ENCODE measurements around the gene SEC22A.

SEC22A gene

GRCh38 chr3:123286308-123287023, 84.7 kb downstream of the SEC22A start:
- POLR2A ChIA-PET, result no interaction called here
- CTCF ChIA-PET, result interaction anchor here (0.5 to 1.1 kb wide), 4 partner anchors 22 to 274 kb away, joined by 3 to 4 read pairs (median 3); no protein-coding TSS in a partner anchor
- DNase-seq (ENCODE audit: extremely low spot score), result peak; percentile 79

GRCh38 chr3:123287051-123287961, 85.6 kb downstream of the SEC22A start:
- no peak for DNase-seq (ENCODE audit: extremely low spot score)
- no peak for TF ChIP-seq ELF4 (IDR thresholded peaks at IDR 0.05)
- TF ChIP-seq ZNF384 (IDR thresholded peaks at IDR 0.05), result no peak
- no peak for TF ChIP-seq HDGF (IDR thresholded peaks at IDR 0.05; ENCODE audit: borderline replicate concordance)
- TF ChIP-seq TARDBP (IDR thresholded peaks at IDR 0.05), result no peak
- no peak for TF ChIP-seq NFRKB (IDR thresholded peaks at IDR 0.05)
- TF ChIP-seq FOXK2 (IDR thresholded peaks at IDR 0.05), result no peak
- TF ChIP-seq ARNT (IDR thresholded peaks at IDR 0.05), result no peak
- TF ChIP-seq FOXM1 (IDR thresholded peaks at IDR 0.05; ENCODE audit: borderline replicate concordance), result no peak
- TF ChIP-seq SP1 (IDR thresholded peaks at IDR 0.05), result no peak
- ChIA-PET CTCF (no interaction called here), POLR2A (no interaction called here)

More at GRCh38 chr3:123286308-123287023, 84.7 kb downstream of the SEC22A start:
- TF ChIP-seq HDGF (IDR thresholded peaks at IDR 0.05; ENCODE audit: borderline replicate concordance), result no peak
- no peak for TF ChIP-seq ELF4 (IDR thresholded peaks at IDR 0.05)
- TF ChIP-seq NFRKB (IDR thresholded peaks at IDR 0.05), result no peak
- no peak for TF ChIP-seq BHLHE40 (IDR thresholded peaks at IDR 0.05; ENCODE audit: borderline replicate concordance)
- TF ChIP-seq FOXM1 (IDR thresholded peaks at IDR 0.05; ENCODE audit: borderline replicate concordance), result no peak
- no peak for TF ChIP-seq L3MBTL2 (conservative IDR thresholded peaks at IDR 0.05)

- no peak for DNase-seq (ENCODE audit: extremely low spot score)
- TF ChIP-seq FOXK2 (IDR thresholded peaks at IDR 0.05) (no peak), FOXA1 (IDR thresholded peaks at IDR 0.05) (no peak), PKNOX1 (IDR thresholded peaks at IDR 0.05) (no peak), SP1 (IDR thresholded peaks at IDR 0.05) (no peak), ZNF384 (IDR thresholded peaks at IDR 0.05) (no peak), LEF1 (IDR thresholded peaks at IDR 0.05; ENCODE audit: borderline replicate concordance) (no peak)
- ChIA-PET POLR2A (no interaction called here), CTCF (no interaction called here)
Observed at GRCh38 chr3:123287962-123288302, 86.2 kb downstream of the SEC22A start.

GRCh38 chr3:123289391-123290106, 87.8 kb downstream of the SEC22A start:
- CTCF ChIA-PET, result no interaction called here
- no peak for DNase-seq (ENCODE audit: extremely low spot score)
- TF ChIP-seq FOXA1 (IDR thresholded peaks at IDR 0.05) (no peak), ARNT (IDR thresholded peaks at IDR 0.05) (no peak), CTBP1 (IDR thresholded peaks at IDR 0.05; ENCODE audit: borderline replicate concordance) (no peak), TARDBP (IDR thresholded peaks at IDR 0.05) (no peak), HDGF (IDR thresholded peaks at IDR 0.05; ENCODE audit: borderline replicate concordance) (no peak), SUZ12 (IDR thresholded peaks at IDR 0.05) (no peak), PKNOX1 (IDR thresholded peaks at IDR 0.05) (no peak), L3MBTL2 (conservative IDR thresholded peaks at IDR 0.05) (no peak), ZNF384 (IDR thresholded peaks at IDR 0.05) (no peak), LEF1 (IDR thresholded peaks at IDR 0.05; ENCODE audit: borderline replicate concordance) (no peak), ELF4 (IDR thresholded peaks at IDR 0.05) (no peak), NFRKB (IDR thresholded peaks at IDR 0.05) (no peak), BHLHE40 (IDR thresholded peaks at IDR 0.05; ENCODE audit: borderline replicate concordance) (no peak), SP1 (IDR thresholded peaks at IDR 0.05) (no peak)

GRCh38 chr3:123290107-123290930, 88.6 kb downstream of the SEC22A start:
- DNase-seq (ENCODE audit: extremely low spot score), result no peak
- ChIA-PET POLR2A (no interaction called here), CTCF (no interaction called here)
- no peak for TF ChIP-seq BHLHE40 (IDR thresholded peaks at IDR 0.05; ENCODE audit: borderline replicate concordance)
- TF ChIP-seq PKNOX1 (IDR thresholded peaks at IDR 0.05), result no peak
- no peak for TF ChIP-seq SP1 (IDR thresholded peaks at IDR 0.05)
- no peak for TF ChIP-seq SUZ12 (IDR thresholded peaks at IDR 0.05)
- TF ChIP-seq CTBP1 (IDR thresholded peaks at IDR 0.05; ENCODE audit: borderline replicate concordance), result no peak
- TF ChIP-seq TARDBP (IDR thresholded peaks at IDR 0.05), result no peak
- no peak for TF ChIP-seq HDGF (IDR thresholded peaks at IDR 0.05; ENCODE audit: borderline replicate concordance)
- no peak for TF ChIP-seq ZNF384 (IDR thresholded peaks at IDR 0.05)
- no peak for TF ChIP-seq NFRKB (IDR thresholded peaks at IDR 0.05)

More at GRCh38 chr3:123289391-123290106, 87.8 kb downstream of the SEC22A start:
- POLR2A ChIA-PET, result no interaction called here

Measured in HEK293T (cell line).